Ishikawa (cell line): ENCODE measurements around the gene PACSIN1.

ENCODE experiments used
- CEBPB ChIP-seq: IDR thresholded peaks from 2 replicates; pipeline ENCODE4 v1.6.1; 2012
- EGR1 ChIP-seq: IDR thresholded peaks from 2 replicates; pipeline ENCODE4 v1.6.1; 2012
- EP300 ChIP-seq: IDR thresholded peaks from 2 replicates; pipeline ENCODE4 v1.6.1; 2012; ENCODE audit warnings: borderline replicate concordance
- NFIC ChIP-seq: IDR thresholded peaks from 2 replicates; pipeline ENCODE4 v1.6.1; 2012
- RAD21 ChIP-seq: IDR thresholded peaks from 2 replicates; pipeline ENCODE4 v1.6.1; 2012; ENCODE audit warnings: low read depth
- TAF1 ChIP-seq: IDR thresholded peaks from 2 replicates; pipeline ENCODE4 v1.6.1; 2012; ENCODE audit warnings: low read depth, mild to moderate bottlenecking
- TCF12 ChIP-seq: IDR thresholded peaks from 2 replicates; pipeline ENCODE4 v1.6.1; 2012; ENCODE audit warnings: low read depth
- YY1 ChIP-seq: IDR thresholded peaks from 2 replicates; pipeline ENCODE4 v1.6.1; 2012; ENCODE audit warnings: low read depth
- ZBTB7A ChIP-seq: IDR thresholded peaks from 2 replicates; pipeline ENCODE4 v1.6.1; 2012; ENCODE audit warnings: low read depth
- TF ChIP-seq, protein P1 (sequence below): IDR thresholded peaks from 2 replicates; pipeline ENCODE4 v1.6.1; 2012
- TF ChIP-seq, protein P2 (sequence below): IDR thresholded peaks from 2 replicates; pipeline ENCODE4 v1.6.1; 2012; ENCODE audit warnings: low read depth, mild to moderate bottlenecking

GRCh38 chr6:34556031-34556471, 90.2 kb downstream of the PACSIN1 start, which contains the start of gene SPDEF:
- TF ChIP-seq EP300 = no peak
- no peak for TF ChIP-seq RAD21
- no peak for TF ChIP-seq TAF1
- TF ChIP-seq, protein P1, sequence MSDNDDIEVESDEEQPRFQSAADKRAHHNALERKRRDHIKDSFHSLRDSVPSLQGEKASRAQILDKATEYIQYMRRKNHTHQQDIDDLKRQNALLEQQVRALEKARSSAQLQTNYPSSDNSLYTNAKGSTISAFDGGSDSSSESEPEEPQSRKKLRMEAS = no peak
- TF ChIP-seq TCF12 = no peak
- TF ChIP-seq NFIC = no peak
- TF ChIP-seq CEBPB = no peak
- TF ChIP-seq, protein P2, sequence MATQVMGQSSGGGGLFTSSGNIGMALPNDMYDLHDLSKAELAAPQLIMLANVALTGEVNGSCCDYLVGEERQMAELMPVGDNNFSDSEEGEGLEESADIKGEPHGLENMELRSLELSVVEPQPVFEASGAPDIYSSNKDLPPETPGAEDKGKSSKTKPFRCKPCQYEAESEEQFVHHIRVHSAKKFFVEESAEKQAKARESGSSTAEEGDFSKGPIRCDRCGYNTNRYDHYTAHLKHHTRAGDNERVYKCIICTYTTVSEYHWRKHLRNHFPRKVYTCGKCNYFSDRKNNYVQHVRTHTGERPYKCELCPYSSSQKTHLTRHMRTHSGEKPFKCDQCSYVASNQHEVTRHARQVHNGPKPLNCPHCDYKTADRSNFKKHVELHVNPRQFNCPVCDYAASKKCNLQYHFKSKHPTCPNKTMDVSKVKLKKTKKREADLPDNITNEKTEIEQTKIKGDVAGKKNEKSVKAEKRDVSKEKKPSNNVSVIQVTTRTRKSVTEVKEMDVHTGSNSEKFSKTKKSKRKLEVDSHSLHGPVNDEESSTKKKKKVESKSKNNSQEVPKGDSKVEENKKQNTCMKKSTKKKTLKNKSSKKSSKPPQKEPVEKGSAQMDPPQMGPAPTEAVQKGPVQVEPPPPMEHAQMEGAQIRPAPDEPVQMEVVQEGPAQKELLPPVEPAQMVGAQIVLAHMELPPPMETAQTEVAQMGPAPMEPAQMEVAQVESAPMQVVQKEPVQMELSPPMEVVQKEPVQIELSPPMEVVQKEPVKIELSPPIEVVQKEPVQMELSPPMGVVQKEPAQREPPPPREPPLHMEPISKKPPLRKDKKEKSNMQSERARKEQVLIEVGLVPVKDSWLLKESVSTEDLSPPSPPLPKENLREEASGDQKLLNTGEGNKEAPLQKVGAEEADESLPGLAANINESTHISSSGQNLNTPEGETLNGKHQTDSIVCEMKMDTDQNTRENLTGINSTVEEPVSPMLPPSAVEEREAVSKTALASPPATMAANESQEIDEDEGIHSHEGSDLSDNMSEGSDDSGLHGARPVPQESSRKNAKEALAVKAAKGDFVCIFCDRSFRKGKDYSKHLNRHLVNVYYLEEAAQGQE = no peak
- no peak for TF ChIP-seq YY1
- TF ChIP-seq EGR1 = no peak
- no peak for TF ChIP-seq ZBTB7A
